Activated naive CD4-positive, alpha-beta T cell (primary cell): Measurements from ENCODE around the gene CELF5.
"Not testable (repeated sequence)": the region's sequence is repeated elsewhere in the genome, so short reads cannot be mapped to it uniquely, and the experiment has no call there.

Experiments used
- DNase-seq, 4 experiments: peaks; one replicate each; lab custom pipeline; 2025; lab: John Stamatoyannopoulos, UW

Gene CELF5

DNA sequence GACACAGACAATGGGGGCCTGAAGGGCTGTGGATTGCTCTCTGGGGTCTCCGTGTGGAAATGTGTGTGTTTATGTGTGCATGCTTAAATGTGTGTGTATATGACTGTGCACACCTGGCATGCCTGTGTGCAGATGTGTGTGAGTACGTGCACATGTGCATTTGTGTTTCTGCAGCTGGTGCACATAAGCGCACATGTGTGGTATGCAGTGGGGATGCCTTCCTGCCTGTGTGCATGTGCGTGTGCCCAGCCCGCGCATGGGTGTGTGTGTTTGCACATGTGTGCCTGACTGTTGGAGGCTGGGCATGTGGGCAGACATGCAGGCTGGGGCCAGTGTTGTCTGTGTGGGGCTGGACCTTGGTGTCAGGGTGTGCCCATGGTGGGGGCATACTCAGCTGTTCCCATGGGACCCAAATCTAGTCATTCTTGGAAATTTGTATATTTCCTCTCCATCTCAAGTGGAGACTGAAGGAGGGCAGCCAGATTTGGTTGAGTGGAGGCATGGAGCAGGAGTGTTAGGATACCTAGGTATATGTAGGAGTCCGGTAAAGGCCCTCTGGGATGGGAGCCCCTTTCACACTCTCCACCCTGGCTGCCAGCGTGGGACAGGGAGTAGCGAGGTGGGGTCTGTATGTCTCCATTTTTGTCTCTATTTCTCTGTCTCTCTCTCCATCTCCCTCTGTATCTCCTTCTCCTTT, 49.9 kb downstream of the CELF5 start:
- DNase-seq = no peak

DNA sequence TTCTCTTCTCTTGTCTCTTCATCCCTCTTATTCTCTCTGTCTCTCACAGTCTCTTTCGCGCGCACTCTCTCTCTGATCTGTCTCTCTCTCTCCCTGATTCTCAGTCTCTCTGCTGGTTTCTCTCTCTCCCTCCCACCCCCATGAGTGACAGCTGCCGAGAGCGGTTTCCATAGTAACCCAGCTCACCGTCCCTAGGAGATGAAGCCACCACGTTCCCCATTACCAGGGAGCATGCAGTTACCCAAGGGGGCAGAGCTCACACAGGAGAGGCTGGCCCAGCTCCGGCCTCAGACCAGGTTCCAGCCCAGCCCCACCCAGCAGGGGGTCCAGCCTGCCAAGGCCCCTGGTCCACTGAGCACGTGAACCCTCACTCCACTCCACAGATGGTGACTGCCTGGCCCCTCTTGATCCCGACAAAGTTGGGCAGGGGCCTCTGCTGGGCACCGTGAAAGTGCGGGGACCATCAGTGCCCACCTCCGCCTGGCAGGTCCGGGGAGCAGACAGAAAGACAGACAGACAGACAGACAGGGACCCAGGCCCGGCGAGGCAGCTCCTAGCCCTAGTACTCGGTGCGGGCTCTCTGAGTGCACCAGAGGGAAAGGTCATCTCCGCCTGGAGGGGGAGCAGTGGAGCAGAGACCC, 50.6 kb downstream of the CELF5 start:
- no peak for DNase-seq

DNA sequence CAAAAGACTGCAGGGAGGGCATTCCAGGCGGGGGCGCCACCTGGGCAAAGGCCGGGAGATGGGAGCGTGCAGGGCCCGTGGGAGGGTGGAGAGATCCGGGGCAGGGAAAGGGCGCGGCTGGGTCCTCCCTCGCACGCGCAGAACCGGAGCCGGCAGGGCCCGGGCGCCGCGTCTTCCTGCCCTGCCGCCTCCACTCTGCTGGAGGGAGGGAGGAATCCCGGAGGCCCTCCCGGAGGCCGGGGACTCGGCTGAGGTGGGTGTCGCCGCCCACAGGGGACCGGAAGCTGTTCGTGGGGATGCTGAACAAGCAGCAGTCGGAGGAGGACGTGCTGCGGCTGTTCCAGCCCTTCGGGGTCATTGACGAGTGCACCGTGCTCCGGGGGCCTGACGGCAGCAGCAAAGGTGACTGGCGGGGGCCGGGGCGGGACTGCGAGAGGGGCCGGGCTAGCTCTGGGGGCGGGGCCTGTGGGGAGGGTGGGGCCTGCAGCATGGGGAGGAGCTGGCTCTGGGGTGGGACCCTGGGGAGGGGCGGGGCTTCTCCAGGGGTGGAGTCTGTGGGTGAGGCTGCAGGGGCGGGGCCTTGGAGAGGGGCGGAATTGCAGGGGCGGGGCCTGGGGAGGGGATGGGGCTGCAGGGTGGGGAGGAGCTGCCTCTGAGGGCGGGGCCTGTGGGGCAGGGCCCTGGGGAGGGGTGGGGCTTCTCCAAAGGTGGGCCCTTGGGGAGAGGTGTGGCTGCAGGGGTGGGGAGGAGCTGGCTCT, 51.3 kb downstream of the CELF5 start:
- peak; percentile 86 to 93 (median 91) for DNase-seq

DNA sequence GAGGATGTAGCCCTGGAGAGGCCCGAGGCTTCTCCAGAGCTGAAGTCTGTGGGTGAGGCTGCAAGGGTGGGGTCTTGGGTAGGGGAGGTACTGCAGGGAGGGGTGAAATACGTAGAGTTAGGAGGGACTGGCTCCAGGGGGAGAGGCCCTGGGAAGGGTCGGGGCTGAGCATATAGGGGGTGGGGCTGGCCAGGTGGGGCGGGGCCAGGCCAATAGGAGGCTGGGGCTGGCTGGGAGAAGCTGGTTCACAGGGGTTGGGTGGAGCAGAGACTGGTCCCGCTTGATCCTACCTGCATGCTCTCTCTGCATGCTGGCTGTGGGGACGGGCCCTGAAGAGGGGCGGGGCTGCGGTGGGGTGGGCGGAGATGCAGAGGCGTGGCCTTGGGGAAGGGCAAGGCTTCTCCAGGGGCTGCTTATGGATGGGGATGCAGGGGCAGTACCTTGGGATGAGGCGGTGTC, 51.9 kb downstream of the CELF5 start:
- DNase-seq = peak in 2 of 4 experiments; percentile 30 to 56

DNA sequence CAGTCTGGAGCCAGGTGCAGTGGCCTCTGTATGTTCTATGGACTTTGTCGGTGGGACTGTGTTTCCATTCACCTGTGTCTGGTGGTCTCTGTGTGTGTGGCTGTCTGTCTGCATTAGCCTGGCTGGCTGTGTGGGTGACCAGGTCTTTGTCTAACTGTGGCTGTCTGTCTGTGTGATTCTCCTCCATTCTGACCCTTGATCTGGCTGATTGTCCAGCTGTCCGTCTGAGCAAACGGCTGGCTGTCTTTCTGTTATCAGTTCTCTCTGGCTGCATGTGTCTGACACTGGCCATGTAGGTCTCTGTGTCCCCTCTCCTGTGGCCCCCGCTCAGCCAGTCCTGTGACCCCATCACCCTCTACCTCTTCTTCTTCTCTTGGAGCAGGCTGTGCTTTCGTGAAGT, 53.2 kb downstream of the CELF5 start:
- DNase-seq = no peak

DNA sequence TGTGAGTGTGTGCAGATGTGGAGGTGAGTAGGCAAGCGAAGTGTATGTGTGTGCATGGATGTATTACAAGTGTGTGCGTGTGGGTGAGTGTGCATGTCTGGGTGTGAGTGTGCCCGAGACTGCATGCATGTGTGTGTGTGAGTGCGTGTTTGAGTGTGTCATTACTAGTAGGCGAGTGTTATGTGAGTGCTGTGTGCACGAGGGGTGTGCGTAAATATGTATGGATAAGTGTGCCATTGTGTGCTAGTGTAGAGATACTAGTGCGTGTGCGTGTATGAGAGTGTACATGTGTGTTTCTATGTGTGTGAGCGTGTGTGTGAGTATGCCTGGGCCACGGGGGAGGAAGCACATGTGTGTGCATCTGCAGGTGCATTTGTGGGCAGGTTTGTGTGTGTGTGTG, 53.8 kb downstream of the CELF5 start:
- no peak for DNase-seq

DNA sequence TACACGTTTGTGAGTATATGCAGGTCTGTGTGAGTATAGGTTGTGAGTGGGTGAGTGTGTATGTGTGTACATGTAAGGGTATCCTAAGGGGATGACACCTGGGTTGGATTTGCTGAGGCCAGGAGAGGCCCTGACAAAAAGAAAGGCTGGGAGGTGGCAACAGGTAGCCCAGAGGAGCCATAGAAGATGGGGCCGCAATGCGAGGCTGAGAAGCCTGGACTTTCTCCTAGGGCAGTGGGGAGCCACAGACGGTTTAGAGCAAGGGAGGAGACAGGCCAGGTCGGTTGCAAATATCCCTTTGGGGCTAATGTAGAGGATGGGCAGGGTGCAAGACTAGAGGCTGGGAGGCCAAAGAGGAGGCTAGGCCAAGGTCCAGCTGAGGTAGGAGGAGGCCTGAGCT, 54.3 kb downstream of the CELF5 start:
- DNase-seq = no peak

DNA sequence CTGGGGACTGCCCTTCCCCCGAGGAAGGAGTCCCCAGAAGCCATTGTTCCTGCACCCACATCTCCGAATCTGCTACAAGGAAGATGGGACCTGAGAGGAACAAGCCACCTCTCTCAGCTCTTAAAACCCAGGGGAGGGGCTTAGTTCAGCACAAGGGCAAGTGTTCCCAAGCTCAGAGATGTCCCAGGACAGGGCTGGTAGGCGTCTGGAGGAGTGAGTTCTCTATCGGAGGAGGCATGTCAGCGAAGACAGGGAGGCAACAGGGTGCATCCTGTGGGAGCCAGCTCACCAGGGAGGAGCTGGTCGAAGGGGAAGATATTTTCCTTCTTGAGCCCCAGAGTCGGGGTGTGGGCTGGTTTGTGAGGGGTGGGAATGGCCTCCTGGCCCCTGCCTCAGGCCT, 54.8 kb downstream of the CELF5 start:
- no peak for DNase-seq

DNA sequence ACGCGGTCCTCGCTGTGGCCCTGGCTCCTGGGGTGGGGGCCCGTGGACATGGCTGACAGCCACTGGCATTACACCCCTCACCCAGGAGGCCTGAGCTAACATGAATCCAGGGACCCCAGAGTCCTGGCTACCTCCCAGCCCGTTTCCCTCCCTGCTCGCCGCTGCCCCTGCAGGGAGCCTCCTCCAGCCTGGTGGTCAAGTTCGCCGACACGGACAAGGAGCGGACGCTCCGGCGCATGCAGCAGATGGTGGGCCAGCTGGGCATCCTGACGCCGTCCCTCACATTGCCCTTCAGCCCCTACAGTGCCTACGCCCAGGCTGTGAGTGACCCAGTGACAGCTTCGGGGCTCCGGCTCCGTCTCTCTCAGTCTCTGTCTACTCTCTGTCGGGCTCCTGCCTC, 56.6 kb downstream of the CELF5 start:
- no peak for DNase-seq

DNA sequence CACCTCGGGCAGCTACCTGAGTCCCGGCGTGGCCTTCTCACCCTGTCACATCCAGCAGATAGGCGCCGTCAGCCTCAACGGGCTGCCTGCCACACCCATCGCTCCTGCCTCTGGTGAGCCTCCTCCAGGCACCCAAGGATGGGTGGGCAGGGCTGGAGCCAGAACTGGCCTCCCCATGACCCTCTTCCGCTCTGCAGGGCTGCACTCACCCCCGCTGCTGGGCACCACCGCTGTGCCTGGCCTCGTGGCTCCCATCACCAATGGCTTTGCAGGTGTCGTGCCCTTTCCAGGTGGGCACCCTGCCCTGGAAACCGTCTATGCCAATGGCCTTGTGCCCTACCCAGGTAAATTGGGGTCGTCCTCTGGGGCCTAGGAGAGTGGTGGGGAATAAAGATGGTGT, 57.7 kb downstream of the CELF5 start:
- DNase-seq = no peak

DNA sequence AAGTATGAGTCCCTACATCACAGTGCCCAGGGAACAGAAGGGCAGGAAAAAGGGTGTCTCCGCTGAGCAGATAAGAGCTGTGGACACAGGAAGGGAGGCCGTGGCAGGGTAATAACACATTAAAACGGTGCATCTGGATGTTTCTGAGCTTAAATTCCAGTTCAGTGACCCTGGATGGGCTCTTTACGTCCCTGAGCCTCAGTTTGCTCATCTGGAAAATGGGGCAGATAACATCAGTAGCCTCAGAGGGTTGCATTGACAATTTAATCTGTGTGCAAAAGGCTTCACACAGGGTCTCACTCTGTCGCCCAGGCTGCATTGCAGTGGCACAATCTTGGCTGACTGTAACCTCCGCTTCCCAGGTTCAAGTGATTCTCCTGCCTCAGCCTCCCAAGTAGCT, 58.1 kb downstream of the CELF5 start:
- DNase-seq = no peak

DNA sequence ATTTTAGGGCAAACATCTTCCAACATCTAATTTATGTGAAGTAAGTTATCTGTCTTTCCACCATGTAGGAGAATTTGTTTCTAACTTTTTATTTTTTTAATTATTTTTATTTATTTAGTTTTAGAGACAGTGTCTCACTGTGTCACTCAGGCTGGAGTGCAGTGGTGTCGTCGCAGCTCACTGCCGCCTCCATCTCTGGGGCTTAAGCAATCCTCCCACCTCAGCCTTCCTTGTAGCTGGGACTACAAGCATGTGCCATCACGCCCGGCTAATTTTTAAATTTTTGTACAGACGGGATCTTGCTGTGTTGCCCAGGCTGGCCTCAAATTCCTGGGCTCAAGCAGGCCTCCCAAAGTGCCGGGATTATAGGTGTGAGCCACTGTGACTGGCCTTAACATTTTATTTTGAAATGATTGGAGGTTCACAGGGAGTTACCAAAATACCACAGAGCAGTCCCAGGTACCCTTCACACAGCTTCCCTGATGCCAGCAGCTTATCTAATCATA, 58.8 kb downstream of the CELF5 start:
- DNase-seq = no peak

DNA sequence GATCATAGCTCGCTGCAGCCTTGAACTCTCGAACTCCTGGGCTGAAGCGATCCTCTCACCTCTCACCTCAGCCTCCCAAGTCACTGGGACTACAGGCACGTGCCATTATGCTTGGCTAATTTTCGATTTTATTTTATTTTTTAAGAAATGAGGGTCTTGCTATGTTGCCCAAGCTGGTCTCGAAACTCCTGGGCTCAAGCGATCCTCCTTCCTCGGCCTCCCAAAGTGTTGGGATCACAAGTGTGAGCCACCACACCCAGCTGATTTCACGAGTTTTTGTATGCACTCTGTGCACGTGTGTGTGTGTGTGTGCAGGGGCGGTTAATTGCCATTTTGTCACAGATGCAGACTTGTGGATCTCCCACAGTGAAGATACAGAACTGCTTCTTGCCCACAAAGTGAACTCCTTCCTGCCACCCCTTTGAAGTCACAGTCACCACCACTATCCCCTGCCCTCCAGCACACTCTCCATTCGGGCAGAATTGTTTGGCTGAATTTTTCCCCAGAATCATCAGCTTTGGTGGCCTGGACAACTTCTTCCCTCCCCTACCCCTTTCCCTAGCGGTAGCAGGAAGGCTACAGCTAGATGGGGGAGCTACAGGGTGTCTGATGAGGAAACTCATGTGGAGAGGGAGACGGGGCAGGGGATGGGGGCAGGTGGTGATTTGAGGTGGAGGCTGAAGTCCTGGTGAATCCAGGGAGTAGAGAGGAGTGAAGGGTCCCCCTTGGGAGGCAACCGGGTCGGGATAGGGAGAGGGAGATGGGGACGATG, 59.6 kb downstream of the CELF5 start:
- DNase-seq = no peak

DNA sequence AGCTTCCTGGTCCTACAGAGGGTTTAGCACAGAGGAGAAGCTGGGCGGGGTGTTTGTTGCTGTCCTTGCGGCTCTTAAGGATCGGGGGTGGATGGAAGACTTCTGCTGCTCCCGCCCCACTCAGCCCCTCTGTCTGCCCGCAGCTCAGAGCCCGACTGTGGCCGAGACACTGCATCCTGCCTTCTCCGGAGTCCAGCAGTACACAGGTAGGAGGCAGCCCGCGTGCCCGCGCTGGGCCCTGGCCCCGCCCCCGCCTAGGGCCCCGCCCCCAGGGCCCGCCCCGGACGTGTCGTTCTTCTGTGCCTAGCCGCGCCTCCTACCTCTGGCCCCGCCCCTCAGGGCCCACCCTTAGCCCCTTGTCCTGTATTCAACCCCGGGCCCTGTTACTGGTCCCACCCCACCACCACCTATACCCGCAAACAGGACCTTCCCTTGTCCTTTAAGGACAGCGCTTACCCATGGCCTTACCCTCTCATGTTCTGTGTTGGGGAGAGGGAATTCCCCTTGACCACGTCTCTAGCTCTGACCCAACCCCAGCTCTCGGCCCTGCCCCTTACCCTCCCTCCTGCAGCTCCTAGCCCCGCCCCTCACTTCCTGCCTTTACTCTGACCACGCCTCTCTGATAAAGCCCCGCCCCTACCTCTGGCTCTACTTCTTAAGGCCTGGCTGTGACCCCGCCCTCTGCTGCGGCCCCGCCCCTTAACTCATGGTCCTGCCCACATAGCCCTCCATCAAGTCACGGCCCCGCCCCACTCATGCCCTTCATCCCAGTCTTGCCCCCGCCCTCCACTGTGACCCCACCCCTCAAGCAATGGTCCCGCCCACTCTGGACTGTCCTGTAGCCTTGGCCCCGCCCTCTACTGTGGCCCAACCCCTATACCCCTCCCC, 60.5 kb downstream of the CELF5 start:
- DNase-seq = peak in 3 of 4 experiments; percentile 42 to 58 (median 53)

DNA sequence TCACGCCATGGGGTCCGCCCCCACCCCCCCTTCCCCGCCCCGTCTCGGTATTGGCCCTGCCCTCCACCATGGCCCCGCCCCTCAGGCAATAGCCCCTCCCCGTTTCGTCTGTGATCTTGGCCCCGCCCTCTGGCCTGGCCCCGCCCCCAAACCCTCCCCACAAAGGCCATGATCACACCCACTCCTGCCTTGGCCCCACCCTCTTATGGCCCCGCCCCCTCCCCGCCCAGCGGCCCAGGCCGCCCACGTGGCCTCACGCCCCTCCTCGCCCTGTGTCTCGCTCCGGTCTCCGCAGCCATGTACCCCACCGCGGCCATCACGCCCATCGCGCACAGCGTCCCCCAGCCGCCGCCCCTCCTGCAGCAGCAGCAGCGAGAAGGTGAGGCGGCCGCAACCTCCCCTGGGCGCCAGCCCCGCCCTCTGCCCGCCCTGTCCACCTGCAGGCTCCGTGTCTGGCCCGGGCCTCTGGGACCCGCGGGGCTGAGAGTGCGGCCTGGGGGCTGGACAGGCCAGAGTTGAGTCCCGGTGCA, 61.3 kb downstream of the CELF5 start:
- DNase-seq = peak in 3 of 4 experiments; percentile 12 to 58 (median 56)

DNA sequence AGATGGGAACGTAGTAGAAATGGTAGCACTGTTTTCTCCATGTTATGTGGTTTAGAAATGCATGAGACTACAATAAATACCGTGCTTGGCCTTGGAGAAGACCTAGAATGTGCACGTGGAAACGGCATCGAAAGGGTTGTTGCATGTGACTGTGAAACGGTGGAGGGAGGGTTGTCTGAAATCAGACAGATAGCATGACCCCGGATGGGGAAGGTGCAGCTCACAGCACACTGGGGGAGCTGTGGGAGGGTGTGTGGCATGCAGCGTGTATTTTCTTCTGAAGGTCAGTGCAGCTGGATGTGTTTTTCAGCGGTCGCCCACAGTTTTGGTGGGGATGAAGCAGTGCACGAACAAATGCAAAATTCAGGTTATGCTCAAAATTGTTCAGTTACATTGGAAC, 63.4 kb downstream of the CELF5 start:
- DNase-seq = no peak

DNA sequence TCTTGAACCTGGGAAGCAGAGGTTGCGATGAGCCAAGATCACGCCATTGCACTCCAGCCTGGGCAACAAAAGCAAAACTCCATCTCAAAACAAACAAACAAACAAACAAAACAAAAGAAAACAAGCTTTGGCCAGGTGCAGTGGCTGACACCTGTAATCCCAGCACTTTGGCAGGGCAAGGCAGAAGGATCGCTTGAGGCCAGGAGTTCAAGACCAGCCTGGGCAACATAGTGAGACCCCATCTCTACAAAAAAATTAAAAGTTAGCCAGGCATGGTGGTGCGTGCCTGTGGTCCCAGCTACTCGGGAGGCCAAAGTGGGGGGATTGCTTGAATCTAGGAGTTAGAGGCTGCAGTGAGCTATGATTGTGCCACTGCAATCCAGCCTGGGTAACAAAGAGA, 64.0 kb downstream of the CELF5 start:
- DNase-seq = not testable (repeated sequence)

DNA sequence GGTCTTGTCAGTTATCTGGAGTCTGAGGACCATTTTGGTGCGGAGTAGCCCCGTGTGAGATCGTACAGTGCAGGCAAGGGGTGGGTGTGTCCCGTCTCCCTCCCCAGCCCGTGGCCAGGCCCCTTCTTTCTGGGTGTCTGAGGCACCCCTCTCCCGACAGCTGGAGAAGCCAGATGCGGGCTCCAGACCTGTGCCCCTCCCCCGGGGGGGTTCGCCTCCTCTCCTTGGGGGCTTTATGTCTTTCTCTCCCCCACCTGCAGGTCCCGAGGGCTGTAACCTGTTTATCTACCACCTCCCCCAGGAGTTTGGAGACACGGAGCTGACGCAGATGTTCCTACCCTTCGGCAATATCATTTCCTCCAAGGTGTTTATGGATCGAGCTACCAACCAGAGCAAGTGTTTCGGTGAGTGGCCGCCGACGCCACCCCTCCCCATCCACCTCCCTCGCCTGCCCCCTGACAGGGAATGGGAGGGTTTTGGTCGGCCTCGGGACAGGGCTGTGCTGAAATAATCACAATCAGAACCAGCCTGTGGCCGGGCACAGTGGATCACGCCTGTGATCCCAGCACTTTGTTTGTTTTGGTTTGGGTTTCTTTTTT, 65.6 kb downstream of the CELF5 start:
- DNase-seq = no peak

DNA sequence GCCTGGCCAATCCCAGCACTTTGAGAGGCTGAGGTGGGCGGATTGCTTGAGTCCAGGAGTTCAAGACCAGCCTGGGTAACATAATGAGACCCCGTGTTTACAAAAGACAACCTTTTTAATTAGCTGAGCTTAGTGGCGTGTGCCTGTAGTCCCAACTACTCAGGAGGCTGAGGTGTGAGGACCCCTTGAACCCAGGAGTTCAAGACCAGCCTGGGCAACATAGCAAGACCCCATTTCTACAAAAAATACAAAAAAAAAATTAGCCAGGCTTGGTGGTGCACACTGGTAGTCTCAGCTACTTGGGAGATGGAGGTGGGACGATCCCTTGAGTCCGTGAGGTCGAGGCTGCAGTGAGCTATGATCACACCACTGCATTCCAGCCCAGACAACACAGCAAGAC, 66.4 kb downstream of the CELF5 start:
- not testable (repeated sequence) for DNase-seq

DNA sequence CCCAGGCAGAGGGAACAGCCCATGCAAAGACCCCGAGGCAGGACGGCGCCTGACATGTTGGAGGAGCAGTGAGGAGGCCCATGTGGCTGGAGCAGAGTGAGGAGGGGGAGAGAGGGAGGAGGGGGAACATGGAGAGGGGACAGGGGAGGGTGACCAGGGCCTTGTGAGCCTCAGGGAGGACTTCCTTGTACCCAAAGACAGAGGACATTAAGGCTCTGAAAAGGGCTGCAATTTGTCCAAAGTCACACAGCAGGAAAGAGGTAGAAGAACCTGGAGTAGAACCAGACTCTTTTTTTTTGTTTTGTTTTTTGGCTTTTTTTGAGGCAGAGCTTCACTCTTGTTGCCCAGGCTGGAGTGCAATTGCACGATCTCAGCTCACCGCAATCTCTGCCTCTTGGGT, 67.2 kb downstream of the CELF5 start:
- DNase-seq = no peak
